ENCODE results near the gene NELFA.

Gene NELFA

GRCh38 chr4:1961563-1961962 lies 47.2 kb downstream of the NELFA start:
- no peak for DNase-seq

DNA sequence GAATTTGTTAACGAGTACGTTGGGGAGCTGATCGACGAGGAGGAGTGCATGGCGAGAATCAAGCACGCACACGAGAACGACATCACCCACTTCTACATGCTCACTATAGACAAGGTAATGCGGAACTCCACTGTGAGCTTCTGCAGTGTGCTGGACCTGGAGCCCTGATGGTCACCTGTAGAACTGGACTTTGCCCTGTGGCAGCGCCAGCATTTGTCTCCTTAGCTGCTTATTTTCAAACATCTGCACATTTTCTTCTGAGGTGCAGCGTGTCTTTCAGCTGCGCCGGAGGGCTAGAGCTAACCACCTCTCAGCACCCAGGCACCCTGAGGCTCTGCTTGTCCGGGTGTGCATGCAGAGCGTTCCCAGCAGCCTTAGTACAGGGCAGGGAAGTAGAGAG lies 47.7 kb downstream of the NELFA start:
- DNase-seq = no peak

DNA sequence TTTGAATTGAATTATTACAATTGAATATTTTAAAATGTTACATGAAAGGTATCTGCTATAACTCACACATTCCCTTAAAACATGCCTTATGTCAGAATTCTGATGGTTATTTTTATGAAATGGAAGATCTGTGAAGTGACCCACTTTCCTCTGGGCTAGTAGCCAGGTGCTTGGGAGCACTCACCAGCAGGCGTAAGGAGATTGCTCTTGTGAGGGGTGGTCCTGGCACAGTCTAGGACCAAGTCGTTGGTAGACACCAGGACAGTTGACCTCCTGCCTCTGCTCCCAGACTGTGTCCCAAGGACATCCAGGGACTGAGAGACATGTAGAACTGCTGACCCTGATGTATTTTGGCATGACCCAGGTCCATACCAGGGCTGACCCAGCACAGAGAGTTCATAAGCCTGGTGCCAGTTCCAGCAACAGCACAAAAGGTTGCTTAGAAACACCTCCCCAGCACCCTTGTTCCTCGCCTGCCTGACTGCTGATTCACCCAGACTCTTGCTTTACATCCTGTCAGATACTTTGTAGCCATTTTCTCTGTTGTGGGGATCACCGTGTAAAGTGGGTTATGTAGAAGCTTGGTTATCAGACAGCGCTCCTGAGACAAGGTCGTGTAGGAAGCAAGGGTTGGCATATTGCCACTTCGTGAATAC lies 48.5 kb downstream of the NELFA start:
- no peak for DNase-seq

- no peak for DNase-seq
Measured at GRCh38 chr4:1959104-1959384, 49.7 kb downstream of the NELFA start.

GRCh38 chr4:1958276-1959103 lies 50.3 kb downstream of the NELFA start:
- DNase-seq = no peak

DNA sequence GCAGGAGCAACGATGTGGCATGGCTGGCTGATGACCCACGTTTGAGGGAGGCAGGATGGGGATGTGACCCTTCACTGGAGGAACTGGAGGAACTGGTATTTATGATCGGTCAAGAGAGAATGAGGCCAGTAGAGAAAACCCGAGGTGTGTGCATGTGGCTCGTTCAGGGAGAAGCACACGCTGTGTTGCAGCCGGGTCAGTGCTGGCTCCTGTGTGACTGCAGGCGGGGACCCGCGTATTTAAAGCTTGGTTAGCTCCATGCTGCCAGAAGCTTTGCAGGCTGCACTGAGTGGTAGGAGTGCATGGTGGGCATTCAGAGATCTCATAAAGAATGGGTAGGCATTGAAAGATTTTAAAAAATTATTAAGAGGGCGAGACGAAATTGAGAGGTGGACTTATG lies 52.1 kb downstream of the NELFA start:
- no peak for DNase-seq

GRCh38 chr4:1953335-1953734 lies 55.4 kb downstream of the NELFA start:
- no peak for DNase-seq

GRCh38 chr4:1952719-1953118 lies 56.1 kb downstream of the NELFA start:
- DNase-seq = no peak

GRCh38 chr4:1952058-1952700 lies 56.6 kb downstream of the NELFA start:
- no peak for DNase-seq

- no peak for DNase-seq
Measured at GRCh38 chr4:1950369-1950768, 58.4 kb downstream of the NELFA start.

DNA sequence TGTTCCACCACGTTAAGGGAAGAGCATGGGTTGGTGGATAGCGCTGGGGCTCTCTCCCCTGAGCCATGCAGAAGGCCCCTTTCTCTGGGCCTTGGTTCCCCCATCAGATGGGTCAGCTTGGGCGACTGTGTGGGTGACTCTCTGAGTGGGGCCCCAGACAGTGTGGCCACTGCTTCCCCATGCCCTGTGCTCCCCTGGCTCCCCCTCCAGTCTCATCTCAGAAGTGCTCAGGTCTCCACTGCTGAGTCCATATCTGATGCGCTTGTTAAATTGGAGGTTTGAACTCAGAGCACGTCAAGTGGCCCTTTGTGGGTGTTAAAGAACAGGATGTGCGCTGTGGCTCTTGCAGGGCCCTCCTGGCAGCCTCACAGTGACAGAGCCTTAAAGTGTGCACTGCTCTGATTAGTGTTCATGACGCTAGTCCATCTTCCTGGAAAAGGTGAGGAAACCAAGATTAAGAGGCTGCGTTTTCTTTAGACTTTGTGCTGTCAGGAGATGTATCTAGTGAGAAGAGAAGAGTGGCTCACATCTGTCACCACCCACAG lies 59.8 kb downstream of the NELFA start:
- DNase-seq = no peak

- no peak for DNase-seq
Measured at GRCh38 chr4:1948232-1948631, 60.5 kb downstream of the NELFA start.

DNA sequence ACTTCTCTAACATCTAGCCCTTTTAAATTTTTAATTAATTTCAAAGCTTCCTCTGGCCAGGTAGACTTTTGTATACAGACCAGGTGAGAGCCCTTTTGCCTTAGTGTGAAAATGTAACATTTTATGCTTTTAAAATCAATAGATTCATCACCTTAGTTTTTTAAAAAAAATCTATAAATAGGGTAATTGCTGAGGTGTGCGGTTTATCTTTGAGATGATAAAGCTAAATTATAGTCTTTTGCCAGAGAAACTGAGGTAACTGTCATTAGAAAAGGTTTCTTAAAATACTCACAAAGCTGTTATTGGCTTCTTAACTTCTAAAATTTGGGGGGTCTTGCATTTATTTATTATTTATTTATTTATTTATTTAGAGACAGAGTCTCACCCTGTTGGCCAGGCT lies 62.9 kb downstream of the NELFA start:
- no peak for DNase-seq

- DNase-seq = no peak
Measured at GRCh38 chr4:1945124-1945895, 63.5 kb downstream of the NELFA start.

DNA sequence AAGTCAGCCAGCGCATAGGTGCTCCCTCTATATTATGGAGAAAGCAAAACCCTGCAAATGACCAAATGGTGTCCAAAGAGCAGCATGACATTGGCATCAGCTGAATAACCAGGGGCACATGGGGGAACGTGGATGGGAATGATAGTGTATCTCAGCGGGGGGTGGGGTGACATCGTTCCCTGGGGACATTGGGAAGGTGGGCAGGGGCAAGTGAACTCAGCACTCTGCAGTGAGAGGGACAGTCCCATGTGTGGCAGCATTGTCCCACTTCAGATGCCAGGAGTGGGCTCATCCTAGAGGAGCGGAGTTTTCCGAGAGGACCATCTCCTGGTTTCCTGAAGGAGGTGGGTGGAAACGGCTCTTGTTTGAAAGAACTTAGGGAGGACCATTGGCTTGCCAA lies 64.8 kb downstream of the NELFA start:
- DNase-seq = no peak

DNA sequence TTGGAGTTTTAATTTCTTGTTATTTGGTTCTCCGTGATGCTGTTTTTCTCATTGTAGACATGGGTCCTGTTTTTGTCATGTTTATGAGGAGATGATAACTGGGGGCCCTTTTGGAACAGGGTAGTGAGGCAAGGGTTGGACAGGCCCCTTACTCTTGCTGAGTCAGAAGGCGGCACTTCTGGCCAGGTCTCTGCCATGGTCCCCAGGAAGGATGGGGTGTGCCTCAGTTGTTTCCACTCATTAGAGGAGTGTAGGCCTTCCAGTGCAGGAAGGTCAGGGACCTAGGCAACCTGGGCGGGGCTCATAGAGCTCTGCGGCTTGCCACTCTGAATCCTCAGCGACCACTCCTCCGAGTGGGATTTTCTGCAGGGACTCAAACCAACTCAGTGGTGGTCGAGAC lies 68.2 kb downstream of the NELFA start:
- no peak for DNase-seq

- peak; percentile 69 to 70 for DNase-seq
Measured at GRCh38 chr4:1939664-1940509, 68.9 kb downstream of the NELFA start.

GRCh38 chr4:1938027-1938426 lies 70.7 kb downstream of the NELFA start:
- no peak for DNase-seq

GRCh38 chr4:1937550-1937949 lies 71.2 kb downstream of the NELFA start:
- DNase-seq = no peak

GRCh38 chr4:1933700-1934099 lies 75.1 kb downstream of the NELFA start:
- DNase-seq = no peak

GRCh38 chr4:1932736-1933135 lies 76.0 kb downstream of the NELFA start:
- no peak for DNase-seq

Measured in SW 1271 (cell line).